Measurements from ENCODE around the gene E2F4. TPM values are rescaled to one million over a fixed set of nuclear protein-coding genes. Genes with fewer than 3 reads are reported as not detected.

Gene E2F4
- total RNA-seq, 2 donors from 2014 or later, result 53.8 to 70.3 TPM

DNA sequence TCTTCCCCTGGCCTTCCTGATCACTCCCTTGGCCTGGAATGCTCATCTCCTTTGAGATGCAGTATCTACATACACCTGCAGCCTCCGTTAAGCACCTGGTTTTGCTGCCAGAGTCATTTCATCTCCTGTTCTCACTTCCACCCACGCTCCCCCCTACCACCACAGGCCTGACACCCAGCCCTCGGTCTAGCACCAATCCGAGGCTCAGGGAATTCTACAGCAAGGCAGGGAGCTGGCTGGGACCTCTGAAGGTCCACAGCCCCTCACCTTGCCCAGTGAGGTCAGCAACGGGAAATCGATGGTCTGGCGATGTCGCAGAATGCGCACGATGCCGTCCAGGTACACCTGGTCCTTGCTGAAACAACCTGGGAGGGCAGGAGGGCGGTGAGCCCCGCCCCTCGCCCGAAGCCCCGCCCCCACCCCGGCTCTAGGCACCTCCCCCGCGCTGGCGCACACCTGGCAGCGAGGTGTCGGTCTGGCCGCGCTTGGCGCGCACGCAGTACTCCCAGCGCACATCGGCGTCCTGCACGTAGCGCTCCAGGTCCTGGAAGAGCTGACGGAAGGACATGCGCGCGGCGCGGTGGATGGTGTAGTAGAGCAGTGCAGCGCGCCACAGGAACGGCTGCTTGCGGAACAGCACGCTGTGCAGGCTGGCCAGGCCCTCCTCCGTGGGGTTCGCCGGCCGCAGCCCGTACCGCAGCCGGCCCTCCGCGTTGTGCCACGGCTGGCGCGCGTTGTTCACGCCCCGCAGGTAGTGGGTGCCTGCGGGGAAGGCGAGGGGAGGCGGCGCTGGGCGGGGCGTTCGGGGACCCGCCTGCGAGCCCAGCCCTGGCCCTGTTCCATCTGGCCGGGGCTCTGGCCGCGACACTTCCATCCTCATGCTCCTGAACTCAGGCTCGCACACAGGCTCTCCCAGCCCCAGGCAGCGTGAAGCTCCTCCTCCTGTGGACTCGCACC, 13.9 kb upstream of the E2F4 start:
- Histone ChIP-seq H3K4me1 (peaks cover 0 to 47% of the 10 kb centered on the region in 2 donors), H3K27ac (peak overlapping the region; percentile 66 to 82), H3K4me3 (peak overlapping the region; percentile 19 to 54), H3K27me3 (no peaks in the 10 kb centered on the region), H3K9me3 (no peaks in the 10 kb centered on the region), H3K36me3 (no peaks in the 10 kb centered on the region)
- peak in 1 of 2 donors; percentile 35 for TF ChIP-seq CTCF (IDR thresholded peaks at IDR 0.05)
- DNase-seq (ENCODE audit: low spot score), result no peak

DNA sequence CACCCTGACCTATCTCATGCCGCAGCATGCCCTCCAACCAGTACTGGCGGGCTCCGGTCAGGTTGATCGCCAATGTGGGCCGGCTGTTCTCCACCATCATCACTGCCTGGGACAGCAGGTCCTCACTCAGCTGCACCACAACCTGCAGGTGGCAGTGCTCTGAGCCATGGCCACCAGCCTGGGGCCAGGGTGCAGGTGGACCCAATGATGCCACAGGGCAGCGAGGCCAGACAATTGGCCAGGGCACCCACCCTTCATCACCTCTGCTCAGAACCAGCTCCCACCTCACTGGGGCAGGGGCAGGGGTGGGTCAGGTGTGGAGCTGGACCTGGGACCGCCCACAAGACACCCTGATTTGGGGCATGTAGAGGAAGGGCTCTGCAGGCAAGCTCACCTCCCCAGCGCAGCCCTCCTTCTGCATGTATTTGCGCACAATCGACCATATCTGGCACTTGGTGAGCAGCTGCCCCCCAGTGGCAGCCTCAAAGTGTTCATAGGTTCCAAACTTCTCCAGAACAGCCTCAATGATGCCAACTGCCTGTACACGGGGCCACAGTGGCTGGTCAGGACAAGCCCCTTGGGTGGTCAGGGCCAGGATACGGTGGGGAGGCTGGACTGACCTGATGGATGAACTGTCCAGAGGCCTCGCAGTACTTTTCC, 12.4 kb upstream of the E2F4 start:
- H3K9me3 ChIP-seq, result no peaks in the 10 kb centered on the region
- no peak overlapping the region for H3K27ac ChIP-seq
- no peaks in the 10 kb centered on the region for H3K27me3 ChIP-seq
- TF ChIP-seq CTCF (IDR thresholded peaks at IDR 0.05), result no peak
- H3K4me1 ChIP-seq, result peaks cover 0 to 42% of the 10 kb centered on the region in 2 donors
- no peak for DNase-seq (ENCODE audit: low spot score)
- no peaks in the 10 kb centered on the region for H3K36me3 ChIP-seq
- no peak overlapping the region for H3K4me3 ChIP-seq

GRCh38 chr16:67180166-67180565, 11.8 kb upstream of the E2F4 start:
- no peaks in the 10 kb centered on the region for H3K36me3 ChIP-seq
- H3K4me3 ChIP-seq, result no peak overlapping the region
- TF ChIP-seq CTCF (IDR thresholded peaks at IDR 0.05), result no peak
- H3K27ac ChIP-seq, result no peak overlapping the region
- peaks cover 0 to 42% of the 10 kb centered on the region in 2 donors for H3K4me1 ChIP-seq
- H3K9me3 ChIP-seq, result no peaks in the 10 kb centered on the region
- H3K27me3 ChIP-seq, result no peaks in the 10 kb centered on the region
- DNase-seq (ENCODE audit: low spot score), result no peak

DNA sequence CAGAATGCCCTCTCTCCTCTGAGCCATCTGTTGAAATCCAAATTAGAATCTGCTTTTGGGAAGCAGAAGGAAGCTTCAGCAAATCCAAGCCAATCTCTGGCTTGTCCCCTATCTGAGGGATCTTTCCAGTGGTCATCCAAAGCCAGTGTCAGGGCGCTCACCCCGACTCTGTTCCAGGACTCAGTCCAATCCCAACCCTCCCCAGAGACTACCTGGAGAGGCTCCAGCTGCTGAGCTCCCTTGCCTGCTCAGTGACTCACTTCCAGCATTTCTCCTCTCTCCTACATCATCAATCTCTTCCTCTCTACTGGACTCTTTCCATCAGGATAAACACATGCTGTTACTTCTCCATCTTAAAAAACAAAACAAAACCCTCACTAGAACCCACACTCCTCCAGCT, 10.6 kb upstream of the E2F4 start:
- Histone ChIP-seq H3K9me3 (no peaks in the 10 kb centered on the region), H3K4me3 (no peak overlapping the region), H3K4me1 (peaks cover 0 to 46% of the 10 kb centered on the region in 2 donors), H3K27ac (peak overlapping the region; percentile 22 to 41), H3K27me3 (no peaks in the 10 kb centered on the region), H3K36me3 (no peaks in the 10 kb centered on the region)
- TF ChIP-seq CTCF (IDR thresholded peaks at IDR 0.05), result no peak
- DNase-seq (ENCODE audit: low spot score), result no peak

DNA sequence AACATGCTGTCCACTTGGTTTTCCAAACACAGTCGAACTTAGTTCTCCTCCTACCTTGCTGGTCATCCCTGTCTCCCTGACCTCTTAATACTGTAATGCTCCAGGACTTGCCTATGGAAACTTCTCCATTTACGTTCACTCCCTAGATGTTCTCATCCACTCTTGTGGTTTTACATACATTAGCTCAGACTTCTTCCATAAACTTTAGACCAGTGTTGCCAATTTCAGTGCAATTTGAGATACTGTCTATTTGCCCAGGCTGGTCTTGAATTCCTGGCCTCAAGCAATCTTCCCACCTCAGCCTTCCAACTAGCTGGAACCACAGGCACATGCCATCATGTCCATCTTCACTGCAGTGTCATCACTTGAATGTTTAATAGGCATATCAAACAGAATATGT, 9.7 kb upstream of the E2F4 start:
- Histone ChIP-seq H3K36me3 (no peaks in the 10 kb centered on the region), H3K27ac (peak overlapping the region; percentile 22 to 89), H3K9me3 (no peaks in the 10 kb centered on the region), H3K4me1 (peaks cover 0 to 46% of the 10 kb centered on the region in 2 donors), H3K27me3 (no peaks in the 10 kb centered on the region), H3K4me3 (no peak overlapping the region)
- DNase-seq (ENCODE audit: low spot score), result no peak
- TF ChIP-seq CTCF (IDR thresholded peaks at IDR 0.05), result no peak
